ENCODE data around the gene MAP3K7CL. TPM values are rescaled to one million over a fixed set of nuclear protein-coding genes. Genes with fewer than 3 reads are reported as not detected.

MAP3K7CL gene
- total RNA-seq, 1 experiment from 2014 or later = 0.15 TPM

- TF ChIP-seq FOXP4 (CRISPR knock-in tag; IDR thresholded peaks at IDR 0.05) (no peak), ZNF423 (CRISPR knock-in tag; IDR thresholded peaks at IDR 0.05) (no peak)
These were observed 76.0 kb downstream of the MAP3K7CL start (continued) for GRCh38 chr21:29206445-29206844.

- no peaks in the 10 kb centered on the region for H3K27me3 Mint-ChIP-seq (ENCODE audit: low read depth)
- H3K4me1 Mint-ChIP-seq = no peaks in the 10 kb centered on the region
- DNase-seq (ENCODE audit: low spot score) (no peak), ATAC-seq (no peak)
- no peak overlapping the region for H3K27ac Mint-ChIP-seq
- CTCF ChIA-PET = no interaction called here
- no peak overlapping the region for H3K4me3 Mint-ChIP-seq
- TF ChIP-seq RELA (CRISPR knock-in tag; IDR thresholded peaks at IDR 0.05; ENCODE audit: borderline replicate concordance) = no peak
- no peak for TF ChIP-seq USF1 (CRISPR knock-in tag; IDR thresholded peaks at IDR 0.05)
- no peak for TF ChIP-seq E2F1 (CRISPR knock-in tag; IDR thresholded peaks at IDR 0.05)
- TF ChIP-seq SP1 (CRISPR knock-in tag; conservative IDR thresholded peaks at IDR 0.05) = no peak
- TF ChIP-seq STAT6 (CRISPR knock-in tag; conservative IDR thresholded peaks at IDR 0.05; ENCODE audit: low read depth) = no peak
- no peak for TF ChIP-seq ZMAT4 (CRISPR knock-in tag; IDR thresholded peaks at IDR 0.05)
- no peak for TF ChIP-seq RORB (CRISPR knock-in tag; IDR thresholded peaks at IDR 0.05)
- TF ChIP-seq GRHL2 (CRISPR knock-in tag; IDR thresholded peaks at IDR 0.05; ENCODE audit: insufficient replicate concordance, severe bottlenecking) = no peak
- no peak for TF ChIP-seq ZNF425 (CRISPR knock-in tag; conservative IDR thresholded peaks at IDR 0.05)
- no peak for TF ChIP-seq FOXK1 (CRISPR knock-in tag; IDR thresholded peaks at IDR 0.05)
- TF ChIP-seq E2F5 (CRISPR knock-in tag; IDR thresholded peaks at IDR 0.05) = no peak
- no peak for TF ChIP-seq PRRX2 (CRISPR knock-in tag; IDR thresholded peaks at IDR 0.05)
- TF ChIP-seq ZNF263 (CRISPR knock-in tag; IDR thresholded peaks at IDR 0.05; ENCODE audit: low read depth) = no peak
- TF ChIP-seq CREB1 (CRISPR knock-in tag; IDR thresholded peaks at IDR 0.05) = no peak
- TF ChIP-seq OVOL2 (CRISPR knock-in tag; IDR thresholded peaks at IDR 0.05; ENCODE audit: borderline replicate concordance) = no peak
- no peak for TF ChIP-seq CTCF (IDR thresholded peaks at IDR 0.05)
- no peak for TF ChIP-seq NR3C1 (CRISPR knock-in tag; conservative IDR thresholded peaks at IDR 0.05; ENCODE audit: low read depth)
- TF ChIP-seq NFE2L1 (CRISPR knock-in tag; IDR thresholded peaks at IDR 0.05) = no peak
- TF ChIP-seq NFATC4 (CRISPR knock-in tag; IDR thresholded peaks at IDR 0.05) = no peak
- peaks cover 5% of the 10 kb centered on the region for H3K9me3 Mint-ChIP-seq
- no peaks in the 10 kb centered on the region for H3K36me3 Mint-ChIP-seq
- POLR2A ChIA-PET = no interaction called here
These were observed 76.8 kb downstream of the MAP3K7CL start for GRCh38 chr21:29207201-29207600.

Data from WTC11 (cell line).